Measurements from ENCODE around the gene PSMB11.
A peak's percentile ranks its signal among the peaks of the same experiment; 100 is the strongest.

Gene PSMB11

GRCh38 chr14:23091294-23092225 lies 49.5 kb downstream of the PSMB11 start:
- Histone ChIP-seq H3K36me3 (ENCODE audit: control insufficient read depth, low read length) (peaks cover 72% of the 10 kb centered on the region), H4K20me1 (ENCODE audit: control insufficient read depth, insufficient read depth, low read depth, low read length) (peaks cover 14% of the 10 kb centered on the region)

DNA sequence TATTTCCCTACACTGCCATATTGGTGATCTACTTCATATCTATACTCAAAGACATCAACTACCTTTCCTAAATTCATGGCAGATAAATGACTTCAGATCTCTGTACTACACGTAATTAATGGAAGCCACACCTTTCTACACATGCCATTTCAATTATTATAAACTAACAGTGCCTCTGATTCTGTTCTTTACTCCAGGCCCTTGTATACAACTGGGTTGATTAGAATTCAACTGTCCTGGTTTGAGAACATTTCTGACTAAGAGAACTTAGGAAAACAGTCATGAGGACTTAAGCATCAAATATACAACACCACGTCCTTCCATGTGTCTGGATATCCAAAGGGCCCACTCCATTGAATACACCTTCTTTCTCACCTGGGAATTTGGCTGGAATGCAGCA lies 51.1 kb downstream of the PSMB11 start:
- H3K4me3 ChIP-seq (ENCODE audit: low read length): peak overlapping the region; percentile 85
- peaks cover 14% of the 10 kb centered on the region for H4K20me1 ChIP-seq (ENCODE audit: control insufficient read depth, insufficient read depth, low read depth, low read length)
- no peak for TF ChIP-seq CTCF (IDR thresholded peaks at IDR 0.05; ENCODE audit: low read depth, low read length, poor library complexity, severe bottlenecking)
- no peak for TF ChIP-seq EZH2phosphoT487 (IDR thresholded peaks at IDR 0.05; ENCODE audit: borderline replicate concordance, low read length)
- no peak overlapping the region for H3K27ac ChIP-seq (ENCODE audit: low read depth, low read length)
- H3K27me3 ChIP-seq (ENCODE audit: control insufficient read depth, low read length): no peaks in the 10 kb centered on the region
- peaks cover 71% of the 10 kb centered on the region for H3K79me2 ChIP-seq (ENCODE audit: control insufficient read depth, low read length)
- H3K36me3 ChIP-seq (ENCODE audit: control insufficient read depth, low read length): peaks cover 73% of the 10 kb centered on the region
- H3F3A ChIP-seq (ENCODE audit: control insufficient read depth, insufficient read depth): no peaks in the 10 kb centered on the region
- H3K4me2 ChIP-seq (ENCODE audit: low read length): peak overlapping the region; percentile 75
- no peaks in the 10 kb centered on the region for H3K9me2 ChIP-seq (replicated peaks; ENCODE audit: control insufficient read depth, low read length)
- H3K9me3 ChIP-seq (ENCODE audit: control insufficient read depth, insufficient read depth, low read length): no peaks in the 10 kb centered on the region
- H3K4me1 ChIP-seq (ENCODE audit: control insufficient read depth, low read length): peaks cover 24% of the 10 kb centered on the region

More at GRCh38 chr14:23091294-23092225, 49.5 kb downstream of the PSMB11 start:
- H3K9me2 ChIP-seq (replicated peaks; ENCODE audit: control insufficient read depth, low read length): no peaks in the 10 kb centered on the region
- H3F3A ChIP-seq (ENCODE audit: control insufficient read depth, insufficient read depth): no peaks in the 10 kb centered on the region
- peaks cover 17% of the 10 kb centered on the region for H3K4me1 ChIP-seq (ENCODE audit: control insufficient read depth, low read length)
- no peaks in the 10 kb centered on the region for H3K27me3 ChIP-seq (ENCODE audit: control insufficient read depth, low read length)
- H3K4me2 ChIP-seq (ENCODE audit: low read length): no peak overlapping the region
- H3K4me3 ChIP-seq (ENCODE audit: low read length): no peak overlapping the region
- TF ChIP-seq CTCF (IDR thresholded peaks at IDR 0.05; ENCODE audit: low read depth, low read length, poor library complexity, severe bottlenecking) (no peak), EZH2phosphoT487 (IDR thresholded peaks at IDR 0.05; ENCODE audit: borderline replicate concordance, low read length) (no peak)
- H3K9me3 ChIP-seq (ENCODE audit: control insufficient read depth, insufficient read depth, low read length): no peaks in the 10 kb centered on the region
- peaks cover 56% of the 10 kb centered on the region for H3K79me2 ChIP-seq (ENCODE audit: control insufficient read depth, low read length)
- H3K27ac ChIP-seq (ENCODE audit: low read depth, low read length): no peak overlapping the region

DNA sequence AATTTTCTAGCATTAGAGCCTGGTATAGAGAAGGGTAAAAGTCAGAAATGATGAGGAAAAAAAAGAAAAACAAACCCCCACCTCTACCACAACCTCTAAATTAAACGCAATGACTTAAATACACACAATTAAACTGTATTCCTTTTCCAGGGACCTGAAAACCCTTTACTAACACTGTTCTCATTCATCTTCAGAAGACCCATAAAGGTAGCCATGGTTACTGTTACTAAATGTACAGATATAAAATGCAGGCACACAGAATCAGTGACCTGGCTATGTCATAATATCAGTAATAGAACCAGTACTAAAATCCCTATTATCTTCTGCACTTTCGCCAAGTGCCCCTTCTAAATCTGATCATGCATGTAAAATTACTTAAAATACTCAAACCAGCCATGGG lies 51.5 kb downstream of the PSMB11 start:
- peaks cover 73% of the 10 kb centered on the region for H3K36me3 ChIP-seq (ENCODE audit: control insufficient read depth, low read length)
- H3K9me2 ChIP-seq (replicated peaks; ENCODE audit: control insufficient read depth, low read length): no peaks in the 10 kb centered on the region
- H3K27me3 ChIP-seq (ENCODE audit: control insufficient read depth, low read length): no peaks in the 10 kb centered on the region
- H3K4me3 ChIP-seq (ENCODE audit: low read length): peak overlapping the region; percentile 85
- no peak overlapping the region for H3K27ac ChIP-seq (ENCODE audit: low read depth, low read length)
- H3K9me3 ChIP-seq (ENCODE audit: control insufficient read depth, insufficient read depth, low read length): no peaks in the 10 kb centered on the region
- TF ChIP-seq EZH2phosphoT487 (IDR thresholded peaks at IDR 0.05; ENCODE audit: borderline replicate concordance, low read length) (no peak), CTCF (IDR thresholded peaks at IDR 0.05; ENCODE audit: low read depth, low read length, poor library complexity, severe bottlenecking) (no peak)
- peak overlapping the region; percentile 75 for H3K4me2 ChIP-seq (ENCODE audit: low read length)
- H3K79me2 ChIP-seq (ENCODE audit: control insufficient read depth, low read length): peaks cover 74% of the 10 kb centered on the region
- peaks cover 14% of the 10 kb centered on the region for H4K20me1 ChIP-seq (ENCODE audit: control insufficient read depth, insufficient read depth, low read depth, low read length)
- H3K4me1 ChIP-seq (ENCODE audit: control insufficient read depth, low read length): peaks cover 24% of the 10 kb centered on the region
- H3F3A ChIP-seq (ENCODE audit: control insufficient read depth, insufficient read depth): no peaks in the 10 kb centered on the region
